Fibroblast of the conjunctiva (primary cell): ENCODE measurements around the gene XKR7.
A peak's percentile ranks its signal among the peaks of the same experiment; 100 is the strongest.
"Not testable (repeated sequence)": the region's sequence is repeated elsewhere in the genome, so short reads cannot be mapped to it uniquely, and the experiment has no call there.

Experiments used
- DNase-seq: peaks from one replicate; pipeline ENCODE4 v3.0.0-alpha.2; 2010; ENCODE audit warnings: low read depth

The XKR7 gene

DNA sequence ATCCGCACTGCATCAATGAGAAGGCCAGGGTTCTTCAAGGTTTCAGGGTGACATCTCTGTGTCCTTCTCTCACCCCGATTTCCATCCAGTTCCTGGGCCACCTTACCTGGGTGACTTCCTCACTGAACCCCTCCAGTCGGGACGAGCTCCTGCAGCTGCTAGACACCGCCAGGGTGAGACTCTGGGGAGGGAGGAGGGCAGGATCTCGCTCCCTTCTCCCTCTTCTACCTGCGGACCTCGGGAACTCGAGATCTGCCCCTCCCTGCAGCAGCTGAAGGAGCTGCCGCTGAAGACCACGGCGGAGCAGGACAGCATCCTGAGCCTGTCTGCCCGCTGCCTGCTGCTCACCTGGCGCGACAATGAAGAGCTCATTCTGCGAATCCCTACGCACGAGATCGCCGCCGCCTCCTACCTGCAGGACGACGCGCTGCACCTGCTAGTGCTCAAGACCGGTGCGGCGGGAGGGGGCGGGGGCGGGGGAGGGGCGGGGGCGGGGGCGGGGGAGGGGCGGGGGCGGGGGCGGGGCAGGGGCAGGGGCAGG, 49.8 kb downstream of the XKR7 start:
- no peak for DNase-seq

DNA sequence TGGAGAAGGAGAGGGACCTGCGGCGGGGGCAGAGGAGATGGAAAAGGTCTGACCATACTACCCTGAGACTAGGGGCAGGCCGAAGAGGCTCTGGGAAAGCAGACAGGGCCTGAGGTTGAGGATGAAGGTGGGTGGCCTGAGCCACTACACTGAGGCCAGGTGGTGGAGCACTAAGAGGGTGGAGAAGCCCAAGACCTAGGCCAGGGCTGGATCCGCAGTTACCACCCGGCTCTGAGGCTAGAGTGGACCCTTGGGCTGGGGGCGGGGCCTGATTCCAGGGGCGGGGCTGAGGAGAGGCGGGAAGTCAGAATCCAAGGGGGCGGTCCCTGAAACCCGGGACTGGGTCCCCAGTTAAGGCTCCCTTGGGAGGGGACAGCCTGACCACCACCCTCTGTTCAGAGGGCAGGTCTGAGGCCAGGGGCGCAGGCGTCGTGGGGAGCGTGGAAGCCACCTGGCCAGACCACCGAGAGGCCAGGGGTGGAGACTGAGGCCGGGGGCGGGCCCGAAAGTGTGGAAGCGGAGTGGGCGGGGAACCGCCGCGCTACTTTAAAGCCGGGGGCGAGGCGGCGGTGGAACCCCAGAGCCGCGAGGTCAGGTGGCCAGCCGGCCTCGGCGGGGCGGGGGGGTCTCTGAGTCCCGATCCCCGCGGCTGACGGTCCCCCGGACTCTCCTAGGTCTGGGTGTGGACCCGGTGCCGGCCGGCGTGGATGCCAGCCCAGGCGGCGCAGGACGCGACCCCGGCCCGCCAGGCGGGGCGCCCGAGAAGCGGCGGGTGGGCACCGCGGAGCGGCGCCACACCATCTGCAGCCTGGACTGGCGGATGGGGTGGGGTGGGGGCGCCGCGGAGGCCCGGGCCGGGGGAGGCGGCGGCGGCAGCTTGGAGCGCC, 50.6 kb downstream of the XKR7 start:
- DNase-seq = no peak

DNA sequence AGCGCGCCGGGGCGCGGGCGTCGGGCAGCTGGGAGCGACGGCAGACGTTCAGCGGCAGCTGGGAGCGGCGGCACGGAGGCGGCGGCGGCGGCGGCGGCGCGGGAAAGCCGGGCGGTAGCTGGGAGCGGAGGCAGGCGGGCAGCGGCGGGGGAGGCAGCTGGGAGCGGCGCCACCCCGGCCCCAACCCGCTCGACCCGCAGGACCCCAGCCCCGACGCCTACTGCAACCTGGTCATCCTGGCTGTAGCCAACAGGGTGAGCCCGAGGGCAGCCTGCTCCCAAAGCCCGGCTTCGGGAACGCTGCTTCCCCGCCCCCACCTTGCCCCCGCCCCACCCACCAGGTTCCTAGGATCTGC, 51.2 kb downstream of the XKR7 start:
- DNase-seq = no peak

DNA sequence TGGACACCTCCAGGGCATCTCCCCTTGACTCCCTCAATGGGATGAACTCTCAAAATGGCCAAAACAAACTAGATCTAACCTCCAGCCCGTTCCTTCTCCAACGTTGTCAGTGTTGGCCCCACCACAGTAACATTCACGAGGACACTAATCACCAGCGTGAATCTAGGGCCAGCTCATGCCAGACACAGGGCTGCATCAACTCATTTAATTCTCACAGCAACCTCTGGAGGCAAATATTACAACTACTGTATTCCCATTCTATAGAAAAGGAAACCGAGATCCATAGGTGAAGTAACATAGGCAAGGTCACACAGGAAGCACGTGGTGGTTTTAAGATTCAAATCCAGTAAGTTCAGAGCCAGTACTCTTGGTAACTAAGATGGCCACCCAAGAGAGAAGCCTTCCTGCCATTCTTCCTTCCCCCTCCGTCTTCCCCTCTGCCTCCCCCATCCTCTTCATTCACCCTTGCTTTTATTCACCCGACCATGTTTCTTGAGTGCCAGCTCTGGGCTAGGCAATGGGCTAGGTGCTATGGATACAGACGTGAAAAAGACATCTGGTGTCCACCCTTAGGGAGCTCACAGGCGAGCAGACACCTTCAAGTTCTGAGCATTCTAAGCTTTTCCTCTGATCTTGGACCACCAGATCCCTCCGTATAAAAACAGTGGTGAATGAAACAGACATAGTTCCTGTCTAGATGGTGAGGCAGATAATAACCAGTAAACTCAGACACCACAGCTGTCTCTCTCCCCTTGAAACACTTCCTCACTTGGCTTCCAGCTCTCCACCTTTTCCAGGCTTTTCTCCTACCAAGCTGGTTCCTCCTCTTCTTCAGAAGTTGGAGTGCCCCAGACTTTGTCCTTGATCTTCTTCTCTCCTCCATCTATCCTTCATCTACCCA, 51.9 kb downstream of the XKR7 start:
- no peak for DNase-seq

DNA sequence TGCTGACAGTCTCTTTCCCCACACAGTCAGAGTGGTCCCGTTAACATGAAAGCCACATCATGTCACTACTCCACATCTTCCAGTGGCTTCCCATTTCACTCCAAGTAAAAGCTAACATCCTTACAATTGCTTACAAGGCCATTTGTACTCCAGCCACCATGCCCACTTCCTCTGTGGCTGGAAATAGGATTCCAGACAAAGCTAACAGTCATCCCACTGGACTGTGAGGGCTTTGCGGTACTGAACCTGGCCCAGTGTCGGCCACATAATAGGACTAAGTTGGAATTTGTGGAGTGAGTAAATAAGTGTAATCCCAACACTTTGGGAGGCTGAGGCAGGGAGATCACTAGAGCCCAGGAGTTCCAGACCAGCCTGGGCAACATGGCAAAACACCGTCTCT, 53.1 kb downstream of the XKR7 start:
- DNase-seq = no peak

DNA sequence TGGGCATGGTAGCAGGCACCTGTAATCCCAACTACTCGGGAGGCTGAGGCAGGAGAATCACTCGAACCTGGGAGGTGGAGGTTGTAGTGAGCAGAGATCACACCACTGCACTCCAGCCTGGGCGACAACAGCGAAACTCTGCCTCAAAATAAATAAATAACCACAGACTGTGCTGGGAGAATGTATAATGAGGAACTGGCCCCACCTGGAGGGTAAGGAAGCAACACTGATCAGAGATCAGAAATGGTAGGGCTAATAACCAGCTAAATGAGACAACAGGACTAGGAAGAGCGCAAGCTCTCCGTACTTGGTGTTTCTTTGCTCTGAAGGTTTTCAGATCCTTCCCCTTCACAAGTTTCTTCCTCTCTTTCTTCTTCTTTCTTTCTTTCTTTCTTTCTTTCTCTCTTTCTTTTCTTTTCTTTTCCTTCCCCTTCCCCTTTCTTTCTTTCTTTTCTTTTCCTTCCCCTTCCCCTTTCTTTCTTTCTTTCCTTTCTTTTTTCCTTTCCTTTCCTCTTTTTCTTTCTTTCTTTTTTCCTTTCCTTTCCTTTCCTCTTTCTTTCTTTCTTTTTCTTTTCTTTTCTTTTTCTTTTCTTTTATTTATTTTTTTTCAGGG, 56.8 kb downstream of the XKR7 start:
- no peak for DNase-seq

DNA sequence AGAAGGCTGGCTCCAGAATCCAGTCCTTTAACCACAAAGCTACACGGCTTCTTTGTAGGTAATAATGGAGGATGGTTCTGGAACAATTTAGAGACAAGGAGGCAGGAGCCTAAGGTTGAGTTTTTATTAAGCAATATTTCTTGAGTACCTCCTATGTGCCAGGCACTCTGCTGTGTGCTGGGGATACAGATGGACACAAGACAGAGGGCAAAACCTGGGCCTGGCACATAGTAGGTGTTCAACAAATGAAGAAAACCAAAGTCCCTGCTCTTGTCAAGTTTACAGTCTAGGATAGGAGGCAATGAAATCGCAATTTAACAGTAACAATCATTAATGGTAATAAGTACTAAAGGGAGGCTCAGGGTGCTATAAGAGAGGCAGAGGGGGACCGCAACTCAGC, 59.7 kb downstream of the XKR7 start:
- no peak for DNase-seq

DNA sequence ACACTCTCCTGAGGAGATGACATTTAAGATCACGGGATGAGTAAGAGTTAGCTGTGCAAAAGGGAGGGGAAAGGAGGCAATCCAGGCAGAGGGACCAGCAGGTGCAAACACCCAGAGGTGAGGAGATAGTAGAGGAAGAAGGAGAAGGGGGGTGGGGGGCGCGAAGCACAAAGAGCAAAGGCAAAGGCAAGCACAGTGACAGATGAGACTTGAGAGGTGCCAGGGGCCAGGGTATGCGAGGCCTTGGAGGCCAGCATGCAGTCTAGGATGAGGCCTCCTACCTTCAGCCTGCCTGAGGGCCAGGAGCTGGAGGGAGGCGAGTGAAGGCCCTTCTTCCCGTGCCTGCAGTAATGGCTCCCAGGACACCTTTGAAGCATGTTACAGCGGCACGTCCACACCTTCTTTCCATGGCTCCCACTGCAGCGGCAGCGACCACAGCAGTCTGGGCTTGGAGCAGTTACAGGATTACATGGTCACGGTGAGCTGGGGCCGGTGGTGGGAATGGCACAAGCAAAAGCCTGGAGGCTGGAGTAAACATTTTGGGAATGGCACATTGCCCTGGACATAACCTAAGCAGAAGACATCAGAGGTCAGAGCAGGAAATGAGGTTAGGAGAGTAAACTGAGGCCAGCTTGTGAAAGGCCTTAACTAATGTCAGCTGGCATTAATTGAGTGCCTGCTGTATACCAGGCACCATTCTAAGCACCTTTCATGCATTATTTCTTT, 60.9 kb downstream of the XKR7 start:
- DNase-seq = no peak

DNA sequence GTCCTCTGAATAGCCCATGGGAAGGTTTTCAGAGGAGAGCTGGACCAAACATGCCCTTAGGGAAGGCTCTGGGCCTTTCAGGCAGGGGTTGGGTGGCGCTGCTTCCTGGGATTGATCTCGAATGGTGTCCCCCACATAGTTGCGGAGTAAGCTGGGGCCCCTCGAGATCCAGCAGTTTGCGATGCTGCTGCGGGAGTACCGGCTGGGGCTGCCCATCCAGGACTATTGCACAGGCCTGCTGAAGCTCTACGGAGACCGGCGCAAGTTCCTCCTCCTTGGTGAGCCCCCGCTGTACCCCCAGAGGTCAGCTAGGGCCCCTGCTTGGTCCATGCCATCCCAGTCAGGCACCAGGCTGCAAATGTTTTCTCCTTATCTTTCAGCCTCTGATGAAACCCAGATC, 61.6 kb downstream of the XKR7 start:
- DNase-seq = no peak

DNA sequence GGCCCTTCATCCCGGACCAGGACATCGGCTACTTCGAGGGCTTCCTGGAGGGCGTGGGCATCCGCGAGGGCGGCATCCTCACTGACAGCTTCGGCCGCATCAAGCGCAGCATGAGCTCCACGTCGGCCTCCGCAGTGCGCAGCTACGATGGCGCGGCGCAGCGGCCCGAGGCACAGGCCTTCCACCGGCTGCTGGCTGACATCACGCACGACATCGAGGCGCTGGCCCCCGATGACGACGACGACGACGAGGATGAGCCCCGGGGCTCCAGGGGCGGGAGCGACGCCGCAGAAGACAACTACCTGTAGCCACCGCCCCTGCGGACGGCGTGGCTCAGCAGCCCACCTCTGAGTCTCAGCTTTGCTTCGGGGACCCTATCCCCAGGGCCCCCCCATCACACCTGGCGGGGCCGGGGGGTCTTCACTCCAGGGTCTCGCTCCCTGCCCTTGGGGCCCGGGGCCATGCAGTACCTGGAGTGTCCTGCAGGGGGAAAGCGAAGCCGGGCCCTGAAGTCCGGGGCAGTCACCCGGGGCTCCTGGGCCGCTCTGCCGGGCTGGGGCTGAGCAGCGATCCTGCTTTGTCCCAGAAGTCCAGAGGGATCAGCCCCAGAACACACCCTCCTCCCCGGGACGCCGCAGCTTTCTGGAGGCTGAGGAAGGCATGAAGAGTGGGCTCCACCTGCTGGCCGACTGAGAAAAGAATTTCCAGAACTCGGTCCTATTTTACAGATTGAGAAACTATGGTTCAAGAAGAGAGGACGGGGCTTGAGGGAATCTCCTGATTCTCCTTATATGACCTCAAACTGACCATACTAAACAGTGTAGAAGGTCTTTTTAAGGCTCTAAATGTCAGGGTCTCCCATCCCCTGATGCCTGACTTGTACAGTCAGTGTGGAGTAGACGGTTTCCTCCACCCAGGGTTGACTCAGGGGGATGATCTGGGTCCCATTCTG, 63.3 kb downstream of the XKR7 start:
- peak; percentile 69 for DNase-seq

DNA sequence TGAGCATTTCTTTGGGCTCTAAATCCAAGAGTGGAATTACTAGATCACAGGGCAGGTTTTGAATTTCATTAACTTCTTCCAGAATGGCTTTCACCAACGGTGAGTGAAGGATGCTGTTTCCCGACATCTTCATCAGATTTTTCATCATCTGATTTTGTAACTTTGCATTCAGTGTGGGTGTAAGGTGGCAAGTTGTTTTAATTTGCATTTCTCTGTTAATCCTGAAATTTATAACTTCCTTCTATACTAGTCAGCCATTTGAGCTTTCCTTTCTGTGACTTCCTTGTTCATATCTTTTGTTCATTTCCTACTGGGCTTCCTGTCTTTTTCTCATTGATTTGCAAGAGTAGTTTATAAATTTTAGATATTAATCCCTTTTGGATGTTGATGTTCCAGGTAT, 65.4 kb downstream of the XKR7 start:
- DNase-seq = no peak

DNA sequence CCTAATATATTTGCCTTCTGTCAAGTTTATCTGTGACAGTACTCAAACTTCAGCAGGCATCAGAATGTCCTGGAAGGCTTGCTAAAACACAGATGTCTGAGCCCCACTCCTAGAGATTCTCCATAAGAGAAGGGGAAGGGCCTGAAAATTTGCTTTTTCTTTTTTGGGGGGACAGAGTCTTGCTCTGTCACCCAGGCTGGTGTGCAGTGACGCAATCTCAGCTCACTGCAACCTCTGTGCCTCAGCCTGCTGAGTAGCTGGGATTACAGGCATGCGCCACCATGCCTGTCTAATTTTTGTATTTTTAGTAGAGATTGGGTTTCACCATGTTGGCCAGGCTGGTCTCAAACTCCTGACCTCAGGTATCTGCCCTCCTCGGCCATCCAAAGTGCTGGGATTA, 65.8 kb downstream of the XKR7 start:
- not testable (repeated sequence) for DNase-seq

DNA sequence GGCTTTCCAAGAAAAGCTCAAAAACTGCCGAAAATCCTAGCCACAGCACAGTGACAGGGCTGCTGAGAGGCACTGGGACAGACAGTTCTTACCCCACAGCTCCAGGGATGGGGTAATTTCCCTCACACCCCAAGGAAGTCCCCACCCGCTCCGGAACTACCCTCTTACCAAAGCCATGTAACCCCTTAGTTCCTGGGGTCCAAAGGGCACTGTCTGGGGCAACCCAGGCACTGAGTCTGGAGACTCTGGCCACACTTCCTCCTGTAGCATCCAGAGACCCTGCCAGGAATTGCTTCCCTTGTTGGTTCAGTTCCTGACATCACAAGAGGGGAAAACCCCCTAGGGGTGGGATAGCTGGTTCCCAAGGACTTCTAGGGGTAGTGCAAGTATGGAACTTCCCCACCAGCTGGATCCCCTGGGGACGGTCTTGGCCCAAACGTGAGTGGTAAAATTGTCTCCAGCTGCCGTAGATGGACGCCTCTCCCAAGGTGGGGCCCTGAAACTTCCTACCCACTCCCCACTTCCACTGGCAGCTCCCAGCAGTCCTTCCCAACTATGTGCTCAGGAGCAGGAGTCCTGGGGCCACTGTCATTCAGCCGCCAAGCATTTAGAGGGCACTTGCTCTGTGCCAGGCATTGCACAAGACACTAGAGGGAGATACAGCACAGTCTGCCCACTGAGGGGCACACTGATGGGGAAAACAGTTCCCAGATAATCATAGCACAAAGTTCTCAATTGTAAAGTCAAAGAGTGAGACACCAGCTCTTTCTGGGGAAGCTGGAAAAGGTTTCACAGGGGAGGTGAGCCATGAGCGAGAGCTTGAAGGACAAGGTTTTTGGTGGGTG, 66.9 kb downstream of the XKR7 start:
- DNase-seq = no peak

DNA sequence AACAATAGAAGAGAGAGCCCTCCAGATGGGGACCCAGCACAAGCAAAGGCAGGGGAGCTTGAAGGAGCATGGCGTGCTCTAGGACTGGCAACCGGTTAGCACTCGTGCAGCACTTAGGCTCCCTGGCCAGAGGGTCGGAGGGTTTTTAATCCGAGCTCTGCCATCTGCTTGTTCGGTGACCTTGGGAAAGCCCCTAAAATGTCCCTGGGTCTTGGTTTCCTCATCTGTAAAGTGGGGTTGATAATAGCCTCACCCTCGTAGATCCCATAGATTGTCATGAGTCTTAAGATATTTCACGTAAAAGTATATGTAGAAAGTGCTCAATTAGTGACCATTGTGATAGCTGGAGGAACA, 67.5 kb downstream of the XKR7 start:
- no peak for DNase-seq

DNA sequence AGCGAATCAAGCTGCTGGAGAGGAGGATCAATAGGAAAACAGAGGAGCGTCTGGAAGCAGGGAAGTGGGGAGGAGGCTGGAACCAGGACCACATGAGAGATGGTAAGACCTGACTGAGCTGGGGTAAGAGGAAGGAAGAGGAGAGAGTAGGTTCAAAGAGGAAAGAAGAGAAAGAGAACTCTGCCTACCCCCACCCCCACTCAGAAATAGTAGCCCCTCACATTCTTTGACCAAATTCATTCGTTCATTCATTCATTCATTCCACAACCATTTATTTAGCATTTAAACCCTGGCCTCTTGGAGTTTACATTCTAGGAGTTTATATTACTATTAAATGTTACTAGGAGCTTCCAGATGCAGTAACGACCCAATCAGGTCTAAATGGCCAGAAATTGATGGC, 68.3 kb downstream of the XKR7 start:
- DNase-seq = no peak

DNA sequence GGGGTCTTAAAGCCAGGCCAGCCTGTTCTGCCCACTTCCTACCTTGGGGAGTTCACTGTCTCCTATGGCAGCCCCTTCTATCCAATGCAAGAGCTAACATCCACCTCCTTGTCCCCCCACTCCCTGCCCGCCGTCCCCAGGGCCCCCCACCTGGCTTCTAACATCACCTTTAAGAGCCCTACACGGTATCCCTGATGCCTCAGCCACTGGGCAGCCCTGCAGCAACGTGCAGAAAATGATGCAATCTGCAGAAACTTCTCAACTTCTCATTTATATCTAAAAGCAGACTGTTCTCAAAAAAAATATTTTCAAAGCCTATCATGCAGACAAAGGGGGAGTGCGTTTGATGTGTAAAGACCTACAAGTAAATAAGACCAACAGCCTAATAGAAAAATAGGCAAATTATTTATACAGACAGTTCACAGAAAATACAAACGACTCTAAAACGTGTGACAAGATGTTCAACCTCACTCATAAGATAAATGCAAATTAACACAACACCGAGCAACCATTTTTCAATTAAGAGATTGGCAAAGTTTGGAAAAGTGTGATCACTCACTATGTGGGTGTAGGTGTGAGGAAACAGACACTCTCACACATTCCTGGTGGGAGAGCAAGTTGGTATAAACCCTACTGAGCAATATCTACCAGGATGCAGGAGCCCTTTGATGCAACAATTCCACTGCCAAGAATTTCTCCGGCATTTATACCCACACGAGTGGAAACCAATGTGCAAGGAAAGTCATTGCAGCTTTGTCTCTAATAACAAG, 69.0 kb downstream of the XKR7 start:
- DNase-seq = peak; percentile 16

DNA sequence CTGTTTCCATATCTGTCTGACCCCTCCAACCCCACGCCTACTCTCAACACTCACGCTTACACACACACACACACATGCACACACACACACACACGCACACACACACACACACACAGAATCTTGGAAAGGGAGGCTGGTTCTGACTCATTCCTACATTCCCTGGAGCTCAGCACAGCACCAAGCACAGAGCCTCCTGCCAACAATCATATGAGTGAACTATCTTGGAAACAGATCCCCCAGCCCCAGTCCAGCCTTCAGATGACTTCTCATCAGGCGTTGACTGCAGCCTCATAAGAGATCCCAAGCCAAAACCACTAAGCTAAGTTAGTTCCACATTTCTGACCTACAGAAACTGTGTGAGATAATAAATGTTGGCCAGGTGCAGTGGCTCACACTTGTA, 70.0 kb downstream of the XKR7 start:
- DNase-seq = peak; percentile 41

DNA sequence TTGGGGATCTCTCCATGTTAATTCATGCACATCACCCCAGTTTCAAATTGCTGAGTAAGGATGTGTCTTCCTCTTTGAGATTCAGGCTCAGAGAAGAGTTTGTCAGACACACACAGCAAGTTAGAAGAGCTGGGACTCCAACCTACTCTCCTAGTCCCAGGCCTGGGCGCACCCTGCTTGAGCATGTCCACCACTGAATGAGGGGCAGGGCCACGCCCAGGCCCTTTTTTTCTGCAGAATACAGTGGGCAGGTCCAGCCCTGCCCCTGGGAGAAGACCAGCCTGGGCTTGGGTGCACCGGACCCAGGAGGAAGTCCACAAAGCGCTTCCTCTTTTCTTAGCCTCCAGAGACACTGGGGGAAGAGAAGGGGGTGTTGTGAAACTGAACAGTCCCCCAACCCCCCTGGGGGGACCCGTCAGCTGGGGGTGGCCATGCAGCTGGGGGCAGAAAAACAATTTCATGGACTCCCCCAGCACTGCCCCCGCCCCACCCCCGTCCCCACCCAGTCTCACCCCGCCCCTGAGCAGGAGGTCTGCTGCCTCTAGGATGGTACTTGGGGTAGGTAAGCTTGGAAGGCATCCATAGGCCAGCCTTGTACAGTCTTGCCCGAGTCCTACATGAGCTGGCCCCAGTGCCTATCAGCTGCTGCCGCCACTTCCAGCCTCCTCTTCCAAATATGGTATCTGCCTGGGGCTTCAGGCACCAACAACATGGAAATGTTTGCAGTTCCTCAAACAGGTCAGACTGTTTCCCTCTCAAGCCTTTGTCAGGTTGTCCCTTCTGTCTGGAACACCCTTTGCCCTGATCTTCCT, 72.4 kb downstream of the XKR7 start:
- DNase-seq = no peak
